HG03432 (cell line): ENCODE measurements around the gene SGK1.

Experiments used
- ATAC-seq: cut with Tn5 transposase; IDR thresholded peaks from one replicate; pipeline ENCODE4 v1.9.1; 2021; ENCODE audit warnings: mild to moderate bottlenecking, moderate library complexity; ENCODE audit not compliant: unreplicated experiment

Gene SGK1

GRCh38 chr6:134317471-134318131 lies at the start of gene SGK1:
Gene SGK1, minus strand, starts transcription at chr6:134318112. Its CDS starts 652 bp downstream, at chr6:134317460.
- ATAC-seq, result no peak

GRCh38 chr6:134363323-134364039 lies 45.6 kb upstream of the SGK1 start:
- ATAC-seq, result no peak

DNA sequence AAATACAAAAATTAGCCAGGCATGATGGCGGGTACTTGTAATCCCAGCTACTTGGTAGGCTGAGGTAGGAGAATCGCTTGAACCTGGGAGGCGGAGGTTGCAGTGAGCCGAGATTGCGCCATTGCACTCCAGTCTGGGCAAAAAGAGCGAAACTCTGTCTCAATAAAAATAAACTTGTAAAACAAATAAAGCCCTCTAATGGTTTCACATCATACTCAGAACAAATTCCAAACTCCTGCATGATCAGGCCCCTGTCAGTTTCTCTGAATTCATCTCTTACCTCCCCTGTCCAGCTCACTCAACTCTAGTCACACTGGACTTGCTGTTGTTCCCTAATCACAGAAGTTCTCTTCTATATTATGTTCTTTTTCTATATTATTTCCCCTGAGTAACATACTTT lies 43.1 kb upstream of the SGK1 start:
- ATAC-seq, result no peak

DNA sequence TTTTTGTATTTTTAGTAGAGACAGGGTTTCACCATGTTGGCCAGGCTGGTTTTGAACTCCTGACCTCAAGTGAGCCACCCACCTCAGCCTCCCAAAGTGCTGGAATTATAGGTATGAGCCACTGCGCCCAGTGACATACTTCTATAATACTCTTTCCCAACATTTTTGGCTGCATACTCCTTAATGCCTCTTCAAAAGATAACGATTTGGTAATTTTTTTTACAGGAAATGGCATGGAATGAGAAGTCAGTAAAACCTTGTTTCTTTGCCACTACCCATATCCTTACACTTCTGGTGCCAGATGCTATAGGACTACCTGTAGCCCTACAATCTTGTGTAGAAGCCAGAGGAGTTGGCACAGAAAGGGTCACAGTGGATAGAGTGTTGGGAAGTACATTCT lies 41.4 kb upstream of the SGK1 start:
- ATAC-seq, result no peak

DNA sequence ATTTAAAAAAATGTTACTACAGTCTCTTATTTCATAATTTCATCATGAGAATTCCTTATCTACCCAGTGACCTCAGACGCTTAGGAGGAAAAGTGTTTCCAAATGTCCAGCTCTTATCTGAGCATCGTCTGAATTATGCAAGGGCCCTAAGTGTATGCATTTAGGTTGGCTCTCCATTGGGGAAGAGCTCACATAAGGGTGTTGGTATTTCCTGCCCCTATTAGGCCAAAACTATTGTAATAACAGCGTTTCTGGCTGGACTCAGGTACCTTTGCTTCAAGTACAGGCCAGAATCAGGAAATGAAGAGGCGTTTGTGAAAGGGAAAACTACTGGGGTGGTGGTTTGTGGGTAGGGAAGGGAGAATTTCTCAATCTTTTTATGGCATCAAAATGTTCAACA lies 40.4 kb upstream of the SGK1 start:
- no peak for ATAC-seq

DNA sequence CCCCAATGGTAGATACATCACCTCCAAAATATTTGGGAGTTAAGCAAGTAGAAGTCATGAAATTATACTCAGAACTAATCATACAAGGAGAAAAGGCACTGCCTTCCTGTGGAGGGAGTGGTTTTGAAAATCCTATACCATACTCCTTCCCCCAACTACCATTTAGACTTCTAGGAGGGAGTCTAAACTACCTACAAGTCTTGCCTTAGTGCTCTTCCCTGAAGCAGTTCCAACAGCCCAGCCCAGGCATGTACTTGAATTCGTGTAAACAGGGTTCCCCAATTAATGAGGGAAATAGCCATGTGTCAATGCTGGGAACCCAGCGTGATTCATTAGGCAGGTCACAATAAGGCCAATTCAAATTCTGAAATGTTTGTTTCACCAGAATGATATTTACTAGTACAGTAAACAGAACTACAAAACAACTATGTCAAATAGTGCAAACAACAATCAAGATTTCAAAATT lies 39.1 kb upstream of the SGK1 start:
- no peak for ATAC-seq

DNA sequence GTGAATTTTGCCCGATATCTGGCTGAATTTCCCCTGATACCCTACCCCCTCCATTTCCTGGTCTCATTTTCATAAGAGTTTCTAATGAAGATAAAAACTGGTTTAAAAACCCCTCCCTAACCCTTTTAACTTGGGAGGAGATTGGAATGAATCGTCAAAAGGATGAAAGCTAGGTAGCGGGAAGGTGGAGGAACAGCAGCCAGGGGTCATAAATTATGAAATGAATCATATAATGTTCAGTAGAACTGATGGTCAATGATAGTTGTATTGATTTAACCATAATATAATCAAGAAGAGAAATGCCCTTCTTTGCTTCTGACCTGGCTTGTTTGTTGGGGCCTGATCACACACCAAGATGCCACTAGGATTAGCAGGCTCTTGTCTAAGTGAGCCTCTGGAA lies 38.5 kb upstream of the SGK1 start:
- ATAC-seq, result no peak

- ATAC-seq, result no peak
Measured at GRCh38 chr6:134352786-134353480, 35.0 kb upstream of the SGK1 start.

DNA sequence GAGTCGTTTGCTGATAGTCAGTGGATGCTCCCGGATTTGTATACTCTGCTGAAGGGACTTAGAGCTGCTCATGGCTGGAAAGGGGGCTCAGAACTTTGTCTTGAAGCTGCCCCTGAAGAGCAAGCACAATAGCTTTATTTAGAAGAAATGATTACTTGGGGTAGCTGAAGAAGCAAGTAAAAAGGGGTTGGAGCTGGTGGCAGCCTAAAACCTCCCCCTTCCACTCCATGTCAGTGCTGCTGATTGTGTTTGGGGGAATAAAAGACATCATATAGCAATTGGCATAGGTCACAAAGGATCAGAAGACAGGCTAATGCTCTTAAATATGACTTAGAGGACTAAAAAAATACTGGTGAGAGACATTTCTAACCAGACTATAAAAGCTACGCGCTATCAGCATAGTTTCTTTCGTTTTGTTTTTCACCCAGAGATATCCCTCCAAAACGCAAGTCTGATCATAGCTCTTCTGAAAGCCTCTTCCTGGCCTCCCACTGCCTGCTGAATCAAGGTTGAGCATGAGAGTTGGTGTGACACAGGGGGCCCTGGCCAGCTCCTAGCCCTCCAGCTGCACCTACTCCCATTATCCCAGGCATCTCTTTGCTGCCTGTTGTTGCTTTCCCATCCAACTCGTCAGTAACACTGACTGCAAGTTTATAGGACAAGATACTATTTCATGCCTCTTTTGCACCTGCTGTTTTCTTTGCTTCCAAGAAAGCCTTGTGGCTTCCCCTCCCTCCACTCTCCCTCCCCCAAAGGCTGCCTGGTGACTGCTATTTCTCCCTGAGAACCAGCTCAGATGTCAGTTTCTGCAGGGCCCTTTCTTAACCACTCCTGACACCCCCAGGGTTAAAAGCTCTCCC lies 33.9 kb upstream of the SGK1 start:
- ATAC-seq, result peak; percentile 40

- ATAC-seq, result no peak
Measured at GRCh38 chr6:134347885-134348805, 30.2 kb upstream of the SGK1 start.

DNA sequence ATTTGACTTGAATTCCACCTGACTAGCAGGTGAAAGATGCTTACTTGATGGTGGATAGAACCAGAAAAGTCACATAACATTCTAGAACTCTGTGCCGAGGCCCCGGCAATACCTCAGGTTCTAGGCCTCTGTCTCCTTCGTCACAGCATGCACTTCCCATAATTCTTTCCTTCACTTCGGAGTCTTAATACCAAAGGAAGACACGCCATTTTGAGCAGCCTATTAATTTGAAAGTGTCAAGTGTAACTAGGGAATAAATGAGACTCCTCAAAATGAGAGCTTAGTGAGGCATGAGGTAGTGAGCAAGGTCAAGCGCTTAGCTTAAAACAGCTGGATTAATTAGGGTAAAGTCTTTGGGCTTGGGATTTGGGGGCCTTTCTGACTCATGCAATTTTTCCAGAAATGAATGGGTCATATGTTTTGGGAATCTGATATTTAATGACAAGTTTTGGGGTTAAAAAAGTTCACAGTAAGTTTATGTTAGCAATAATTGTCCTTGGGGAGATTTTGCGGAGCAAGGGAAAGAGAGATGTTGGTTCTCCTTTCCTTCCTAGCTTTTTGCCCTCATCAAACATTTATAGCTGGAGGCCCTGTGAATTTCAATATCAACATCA lies 29.1 kb upstream of the SGK1 start:
- ATAC-seq, result no peak

DNA sequence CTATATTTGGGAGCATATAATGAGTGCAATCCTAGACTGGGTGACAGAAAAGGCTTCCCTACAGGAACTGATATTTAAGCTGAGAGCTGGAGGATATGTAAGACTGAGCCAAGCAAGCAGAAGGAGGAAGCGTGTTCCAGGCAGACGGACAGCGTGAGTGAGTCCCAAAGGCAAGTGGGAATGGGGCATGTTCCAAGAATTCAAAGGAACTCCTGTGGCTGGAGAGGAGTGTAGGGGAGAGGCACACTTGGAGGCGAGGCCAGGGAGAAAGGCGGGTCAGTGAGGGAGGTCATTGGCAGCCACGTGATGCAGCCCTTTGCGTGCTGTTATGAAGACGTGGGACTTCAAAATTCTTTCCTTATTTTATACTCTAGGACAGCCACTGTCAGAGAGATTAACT lies 27.9 kb upstream of the SGK1 start:
- ATAC-seq, result no peak

- ATAC-seq, result no peak
Measured at GRCh38 chr6:134343066-134343465, 25.2 kb upstream of the SGK1 start.

DNA sequence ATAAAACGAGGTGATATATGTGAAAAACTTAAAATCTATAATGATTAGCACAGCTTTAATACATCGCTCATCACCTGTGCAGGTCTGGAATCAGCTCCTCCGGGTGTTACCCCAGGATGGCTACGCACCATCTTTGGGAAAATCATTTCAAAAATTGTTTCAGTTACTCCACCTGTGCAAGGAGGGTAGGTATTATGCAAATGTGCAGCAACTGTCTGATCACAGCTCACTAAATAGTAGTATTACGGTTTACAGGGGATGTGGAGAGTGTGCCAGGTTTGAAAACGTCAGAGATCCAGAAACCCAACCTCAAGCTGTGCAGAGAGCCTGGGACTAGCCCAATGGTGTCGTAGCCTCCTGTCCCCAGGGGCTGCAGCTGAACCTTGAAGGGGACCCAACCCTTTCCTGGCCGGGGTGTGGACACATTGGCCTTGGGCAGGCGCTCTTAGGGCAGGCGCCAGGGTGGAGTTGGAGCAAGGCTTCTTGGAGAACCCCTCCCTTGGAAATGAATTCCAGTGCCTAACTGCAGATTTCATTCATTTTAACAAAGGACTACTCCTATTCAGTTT lies 24.2 kb upstream of the SGK1 start:
- ATAC-seq, result no peak

GRCh38 chr6:134340179-134340975 lies 22.5 kb upstream of the SGK1 start:
- no peak for ATAC-seq

- no peak for ATAC-seq
Measured at GRCh38 chr6:134339216-134339615, 21.3 kb upstream of the SGK1 start.

DNA sequence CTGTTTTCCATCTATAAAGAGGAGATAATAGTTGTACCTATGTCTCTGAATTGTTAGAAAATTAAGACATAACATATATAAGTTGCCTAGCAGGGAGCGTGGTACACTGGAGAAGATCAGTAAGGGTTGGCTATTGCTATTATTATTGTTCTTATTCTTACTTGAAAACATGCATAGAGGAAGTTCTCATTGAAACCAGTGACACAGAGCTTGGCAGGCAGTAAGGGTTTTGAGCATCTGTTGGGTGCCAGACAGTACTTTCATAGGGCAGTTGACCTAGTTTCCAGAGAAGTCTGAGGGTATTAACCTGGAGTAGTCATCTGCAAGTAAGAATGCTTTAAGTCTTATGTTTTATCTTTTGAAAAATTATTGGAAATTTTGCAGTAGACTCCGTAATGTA lies 13.3 kb upstream of the SGK1 start:
- ATAC-seq, result no peak

DNA sequence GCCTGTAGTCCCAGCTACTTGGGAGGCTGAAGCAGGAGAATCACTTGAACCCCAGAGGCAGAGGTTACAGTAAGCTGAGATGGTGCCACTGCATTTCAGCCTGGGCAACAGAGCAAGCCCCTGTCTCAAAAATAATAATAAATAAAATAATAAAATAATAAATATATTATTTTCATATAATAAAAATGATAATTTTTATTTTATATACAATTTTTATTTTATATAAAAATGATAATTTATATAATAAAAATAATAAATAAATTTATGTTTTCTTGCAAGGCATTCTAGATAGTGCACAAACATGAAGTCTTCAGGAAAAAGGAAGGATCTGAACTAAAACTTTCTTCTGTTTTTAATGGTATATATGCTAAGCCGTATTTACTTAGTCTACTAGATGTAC lies 12.6 kb upstream of the SGK1 start:
- ATAC-seq, result no peak
